Activated CD4-positive, CD25-positive, alpha-beta regulatory T cell treated with anti-CD3 and anti-CD28 coated beads, Interleukin-2, amount 50 U/mL, for 24 hours (primary cell): ENCODE data around the gene NSD1.

ENCODE experiments used
- ATAC-seq, 2 donors: fragments of 150-1000 bp; cut with Tn5 transposase; one replicate each; pipeline ENCODE4 v1.10.0; 2021; ENCODE audit warnings: mild to moderate bottlenecking in 1 of 2, moderate library complexity in 1 of 2

Gene NSD1

GRCh38 chr5:177179431-177179830 is 45.9 kb downstream of the NSD1 start:
- ATAC-seq, result no peak

GRCh38 chr5:177183142-177183541 is 49.6 kb downstream of the NSD1 start:
- ATAC-seq, result no peak

GRCh38 chr5:177183766-177184360 is 50.3 kb downstream of the NSD1 start:
- no peak for ATAC-seq

GRCh38 chr5:177185993-177186392 is 52.4 kb downstream of the NSD1 start:
- ATAC-seq, result no peak

GRCh38 chr5:177186645-177187044 is 53.1 kb downstream of the NSD1 start:
- no peak for ATAC-seq

GRCh38 chr5:177188775-177189174 is 55.2 kb downstream of the NSD1 start:
- no peak for ATAC-seq

GRCh38 chr5:177189416-177189815 is 55.8 kb downstream of the NSD1 start:
- no peak for ATAC-seq

GRCh38 chr5:177189965-177190364 is 56.4 kb downstream of the NSD1 start:
- ATAC-seq, result no peak

- ATAC-seq, result no peak
Measured at GRCh38 chr5:177194268-177194667, 60.7 kb downstream of the NSD1 start.

GRCh38 chr5:177195307-177195952 is 61.9 kb downstream of the NSD1 start:
- no peak for ATAC-seq

GRCh38 chr5:177198738-177199137 is 65.2 kb downstream of the NSD1 start:
- ATAC-seq, result no peak

- ATAC-seq, result no peak
Measured at GRCh38 chr5:177204281-177204680, 70.7 kb downstream of the NSD1 start.

GRCh38 chr5:177209610-177210009 is 76.0 kb downstream of the NSD1 start:
- no peak for ATAC-seq

- ATAC-seq, result no peak
Measured at GRCh38 chr5:177212242-177212641, 78.7 kb downstream of the NSD1 start.

GRCh38 chr5:177220576-177220975 is 87.0 kb downstream of the NSD1 start:
- ATAC-seq, result no peak

GRCh38 chr5:177222269-177222668 is 88.7 kb downstream of the NSD1 start:
- ATAC-seq, result no peak

- ATAC-seq, result no peak
Measured at GRCh38 chr5:177225798-177226197, 92.2 kb downstream of the NSD1 start.

GRCh38 chr5:177226860-177227259 is 93.3 kb downstream of the NSD1 start:
- no peak for ATAC-seq

GRCh38 chr5:177228751-177229150 is 95.2 kb downstream of the NSD1 start:
- no peak for ATAC-seq

- ATAC-seq, result no peak
Measured at GRCh38 chr5:177230660-177231059, 97.1 kb downstream of the NSD1 start.

GRCh38 chr5:177231479-177232250 is 98.1 kb downstream of the NSD1 start:
- ATAC-seq, result no peak

GRCh38 chr5:177232358-177232757 is 98.8 kb downstream of the NSD1 start:
- no peak for ATAC-seq

GRCh38 chr5:177232761-177233160 is 99.2 kb downstream of the NSD1 start:
- ATAC-seq, result no peak

GRCh38 chr5:177233206-177233605 is 99.6 kb downstream of the NSD1 start:
- no peak for ATAC-seq
